WTC11 (cell line): ENCODE measurements around the gene CEACAM16. TPM values are rescaled to one million over a fixed set of nuclear protein-coding genes. Genes with fewer than 3 reads are reported as not detected.

Experiments
- ATAC-seq: fragments of 200-7000 bp; cut with Tn5 transposase; 2 replicates; pipeline ENCODE4 v1.10.0; 2021; ENCODE audit warnings: mild to moderate bottlenecking, moderate library complexity
- CTCF ChIA-PET: fragments of 300-600 bp; sonication (Branson Sonifier 250); formaldehyde crosslinking; loops from one replicate; lab custom pipeline; 2021; ENCODE audit warnings: antibody characterized with exemption; lab: Charles Lee
- POLR2A ChIA-PET: fragments of 350-600 bp; sonication (Branson Sonifier 250); formaldehyde crosslinking; loops from one replicate; lab custom pipeline; 2021; ENCODE audit warnings: antibody characterized with exemption; lab: Charles Lee
- DNase-seq: peaks from one replicate; pipeline ENCODE4 v3.0.0; 2021; ENCODE audit warnings: low spot score
- H3K27ac Mint-ChIP-seq: 2 replicates; pipeline ENCODE4 v1.8.0; 2021; ENCODE audit warnings: mixed read lengths
- H3K27me3 Mint-ChIP-seq: 2 replicates; pipeline ENCODE4 v1.8.0; 2021; ENCODE audit warnings: low read depth, mild to moderate bottlenecking, moderate library complexity, mixed read lengths
- H3K36me3 Mint-ChIP-seq: 2 replicates; pipeline ENCODE4 v1.8.0; 2021; ENCODE audit warnings: mixed read lengths
- H3K4me1 Mint-ChIP-seq: 2 replicates; pipeline ENCODE4 v1.8.0; 2022; ENCODE audit warnings: mixed read lengths
- H3K4me3 Mint-ChIP-seq: 2 replicates; pipeline ENCODE4 v1.8.0; 2021; ENCODE audit warnings: mild to moderate bottlenecking, moderate library complexity, mixed read lengths
- H3K9me3 Mint-ChIP-seq: 2 replicates; pipeline ENCODE4 v1.8.0; 2021; ENCODE audit warnings: mixed read lengths
- ATF1 ChIP-seq: sonication (generic); formaldehyde crosslinking; IDR thresholded peaks from 2 replicates; pipeline ENCODE4 v1.8.1; 2023; ENCODE audit warnings: mild to moderate bottlenecking, moderate library complexity, missing genetic modification reagents
- CREM ChIP-seq: sonication (generic); formaldehyde crosslinking; IDR thresholded peaks from 2 replicates; pipeline ENCODE4 v1.8.1; 2022; ENCODE audit warnings: mild to moderate bottlenecking, missing genetic modification reagents, moderate library complexity
- FOXP1 ChIP-seq: sonication (generic); formaldehyde crosslinking; IDR thresholded peaks from 2 replicates; pipeline ENCODE4 v1.8.0; 2022; ENCODE audit warnings: missing genetic modification reagents, mild to moderate bottlenecking, moderate library complexity, borderline replicate concordance
- GABPB1 ChIP-seq: sonication (generic); formaldehyde crosslinking; IDR thresholded peaks from 2 replicates; pipeline ENCODE4 v1.8.1; 2023; ENCODE audit warnings: mild to moderate bottlenecking, missing genetic modification reagents
- JUN ChIP-seq: sonication (generic); formaldehyde crosslinking; IDR thresholded peaks from 2 replicates; pipeline ENCODE4 v1.8.0; 2023; ENCODE audit warnings: mild to moderate bottlenecking, missing genetic modification reagents
- NFE2L1 ChIP-seq: sonication (generic); formaldehyde crosslinking; IDR thresholded peaks from 2 replicates; pipeline ENCODE4 v1.8.1; 2023; ENCODE audit warnings: missing genetic modification reagents
- PRRX2 ChIP-seq: fragments of 250-450 bp; sonication (Bioruptor Pico); IDR thresholded peaks from 2 replicates; pipeline ENCODE4 v1.8.0; 2021; ENCODE audit warnings: mild to moderate bottlenecking
- RELA ChIP-seq: sonication (generic); formaldehyde crosslinking; IDR thresholded peaks from 2 replicates; pipeline ENCODE4 v1.8.1; 2022; ENCODE audit warnings: missing genetic modification reagents, mild to moderate bottlenecking, borderline replicate concordance
- SP1 ChIP-seq: sonication (generic); formaldehyde crosslinking; conservative IDR thresholded peaks from 2 replicates; pipeline ENCODE4 v1.8.1; 2022; ENCODE audit warnings: missing genetic modification reagents
- TCF7 ChIP-seq: sonication (generic); formaldehyde crosslinking; IDR thresholded peaks from 2 replicates; pipeline ENCODE4 v1.8.0; 2022; ENCODE audit warnings: mild to moderate bottlenecking, low read depth, missing genetic modification reagents, moderate library complexity
- ZNF263 ChIP-seq: sonication (generic); formaldehyde crosslinking; IDR thresholded peaks from 2 replicates; pipeline ENCODE4 v1.8.1; 2022; ENCODE audit warnings: low read depth, mild to moderate bottlenecking, moderate library complexity, missing genetic modification reagents
- ZNF423 ChIP-seq: fragments of 250-450 bp; sonication (Bioruptor Pico); IDR thresholded peaks from 2 replicates; pipeline ENCODE4 v2.1.2; 2022; ENCODE audit warnings: mild to moderate bottlenecking, moderate library complexity
- total RNA-seq: library from RNA; stranded (reverse); gene quantifications from 3 replicates; pipeline ENCODE4 v1.2.3, GENCODE V29; 2021
- TF ChIP-seq, protein P1 (sequence below): sonication (generic); formaldehyde crosslinking; conservative IDR thresholded peaks from 2 replicates; pipeline ENCODE4 v1.8.1; 2022; ENCODE audit warnings: mild to moderate bottlenecking, missing genetic modification reagents
- TF ChIP-seq, protein P2 (sequence below): sonication (generic); formaldehyde crosslinking; IDR thresholded peaks from 2 replicates; pipeline ENCODE4 v1.8.1; 2022; ENCODE audit warnings: low read depth, mild to moderate bottlenecking, moderate library complexity, missing genetic modification reagents, borderline replicate concordance
- TF ChIP-seq, protein P3 (sequence below): sonication (generic); formaldehyde crosslinking; IDR thresholded peaks from 2 replicates; pipeline ENCODE4 v1.8.1; 2022; ENCODE audit warnings: mild to moderate bottlenecking, moderate library complexity, missing genetic modification reagents
- TF ChIP-seq, protein P4 (sequence below): sonication (generic); formaldehyde crosslinking; IDR thresholded peaks from 2 replicates; pipeline ENCODE4 v1.8.0; 2022; ENCODE audit warnings: mild to moderate bottlenecking, missing genetic modification reagents
- TF ChIP-seq, protein P5 (sequence below): sonication (generic); formaldehyde crosslinking; conservative IDR thresholded peaks from 2 replicates; pipeline ENCODE4 v1.8.1; 2023; ENCODE audit warnings: mild to moderate bottlenecking, low read depth, missing genetic modification reagents, moderate library complexity
- TF ChIP-seq, protein P6 (sequence below): sonication (generic); formaldehyde crosslinking; IDR thresholded peaks from 2 replicates; pipeline ENCODE4 v1.8.0; 2023; ENCODE audit warnings: mild to moderate bottlenecking, missing genetic modification reagents
- TF ChIP-seq, protein P7 (sequence below): sonication (generic); formaldehyde crosslinking; IDR thresholded peaks from 2 replicates; pipeline ENCODE4 v1.8.1; 2023; ENCODE audit warnings: mild to moderate bottlenecking, moderate library complexity, missing genetic modification reagents
- TF ChIP-seq, protein P8 (sequence below): sonication (generic); formaldehyde crosslinking; IDR thresholded peaks from 2 replicates; pipeline ENCODE4 v1.8.0; 2022; ENCODE audit warnings: missing genetic modification reagents

Gene CEACAM16
- total RNA-seq, 1 experiment from 2014 or later = not detected

DNA sequence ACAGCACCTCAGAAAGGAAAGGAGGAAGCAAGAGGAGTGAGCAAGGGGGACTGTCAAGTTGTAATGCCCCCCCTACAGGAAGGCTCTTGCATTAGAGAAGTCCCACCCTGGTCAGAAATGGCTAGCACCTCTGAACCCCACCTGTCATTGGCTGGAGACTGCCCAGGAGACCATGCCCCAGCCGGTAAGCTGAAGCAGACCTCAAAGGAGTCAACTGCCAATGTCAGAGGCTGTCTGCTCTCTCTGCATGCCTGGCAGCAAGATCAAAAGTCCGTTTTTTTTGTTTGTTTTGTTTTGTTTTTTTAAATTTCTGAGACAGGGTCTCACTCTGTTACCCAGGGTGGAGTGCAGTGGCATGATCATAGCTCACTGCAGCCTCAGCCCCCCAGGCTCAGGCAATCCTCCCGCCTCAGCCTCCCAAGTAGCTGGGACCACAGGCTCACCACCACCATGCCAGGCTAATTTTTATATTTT, 41.4 kb downstream of the CEACAM16 start (continued):
- TF ChIP-seq FOXP1 (CRISPR knock-in tag) = no peak
- no peak for TF ChIP-seq CREM (CRISPR knock-in tag)
- no peak for TF ChIP-seq ZNF263
- TF ChIP-seq, protein P1, sequence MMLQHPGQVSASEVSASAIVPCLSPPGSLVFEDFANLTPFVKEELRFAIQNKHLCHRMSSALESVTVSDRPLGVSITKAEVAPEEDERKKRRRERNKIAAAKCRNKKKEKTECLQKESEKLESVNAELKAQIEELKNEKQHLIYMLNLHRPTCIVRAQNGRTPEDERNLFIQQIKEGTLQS = no peak
- TF ChIP-seq, protein P2, sequence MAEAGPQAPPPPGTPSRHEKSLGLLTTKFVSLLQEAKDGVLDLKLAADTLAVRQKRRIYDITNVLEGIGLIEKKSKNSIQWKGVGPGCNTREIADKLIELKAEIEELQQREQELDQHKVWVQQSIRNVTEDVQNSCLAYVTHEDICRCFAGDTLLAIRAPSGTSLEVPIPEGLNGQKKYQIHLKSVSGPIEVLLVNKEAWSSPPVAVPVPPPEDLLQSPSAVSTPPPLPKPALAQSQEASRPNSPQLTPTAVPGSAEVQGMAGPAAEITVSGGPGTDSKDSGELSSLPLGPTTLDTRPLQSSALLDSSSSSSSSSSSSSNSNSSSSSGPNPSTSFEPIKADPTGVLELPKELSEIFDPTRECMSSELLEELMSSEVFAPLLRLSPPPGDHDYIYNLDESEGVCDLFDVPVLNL (CRISPR knock-in tag) = no peak
- no peak for TF ChIP-seq RELA (CRISPR knock-in tag)
- no peak for TF ChIP-seq ZNF423
- TF ChIP-seq, protein P3, sequence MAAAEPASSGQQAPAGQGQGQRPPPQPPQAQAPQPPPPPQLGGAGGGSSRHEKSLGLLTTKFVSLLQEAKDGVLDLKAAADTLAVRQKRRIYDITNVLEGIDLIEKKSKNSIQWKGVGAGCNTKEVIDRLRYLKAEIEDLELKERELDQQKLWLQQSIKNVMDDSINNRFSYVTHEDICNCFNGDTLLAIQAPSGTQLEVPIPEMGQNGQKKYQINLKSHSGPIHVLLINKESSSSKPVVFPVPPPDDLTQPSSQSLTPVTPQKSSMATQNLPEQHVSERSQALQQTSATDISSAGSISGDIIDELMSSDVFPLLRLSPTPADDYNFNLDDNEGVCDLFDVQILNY (CRISPR knock-in tag) = no peak
- no peak for TF ChIP-seq SP1
- TF ChIP-seq, protein P4, sequence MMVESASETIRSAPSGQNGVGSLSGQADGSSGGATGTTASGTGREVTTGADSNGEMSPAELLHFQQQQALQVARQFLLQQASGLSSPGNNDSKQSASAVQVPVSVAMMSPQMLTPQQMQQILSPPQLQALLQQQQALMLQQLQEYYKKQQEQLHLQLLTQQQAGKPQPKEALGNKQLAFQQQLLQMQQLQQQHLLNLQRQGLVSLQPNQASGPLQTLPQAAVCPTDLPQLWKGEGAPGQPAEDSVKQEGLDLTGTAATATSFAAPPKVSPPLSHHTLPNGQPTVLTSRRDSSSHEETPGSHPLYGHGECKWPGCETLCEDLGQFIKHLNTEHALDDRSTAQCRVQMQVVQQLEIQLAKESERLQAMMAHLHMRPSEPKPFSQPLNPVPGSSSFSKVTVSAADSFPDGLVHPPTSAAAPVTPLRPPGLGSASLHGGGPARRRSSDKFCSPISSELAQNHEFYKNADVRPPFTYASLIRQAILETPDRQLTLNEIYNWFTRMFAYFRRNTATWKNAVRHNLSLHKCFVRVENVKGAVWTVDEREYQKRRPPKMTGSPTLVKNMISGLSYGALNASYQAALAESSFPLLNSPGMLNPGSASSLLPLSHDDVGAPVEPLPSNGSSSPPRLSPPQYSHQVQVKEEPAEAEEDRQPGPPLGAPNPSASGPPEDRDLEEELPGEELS (CRISPR knock-in tag) = no peak

DNA sequence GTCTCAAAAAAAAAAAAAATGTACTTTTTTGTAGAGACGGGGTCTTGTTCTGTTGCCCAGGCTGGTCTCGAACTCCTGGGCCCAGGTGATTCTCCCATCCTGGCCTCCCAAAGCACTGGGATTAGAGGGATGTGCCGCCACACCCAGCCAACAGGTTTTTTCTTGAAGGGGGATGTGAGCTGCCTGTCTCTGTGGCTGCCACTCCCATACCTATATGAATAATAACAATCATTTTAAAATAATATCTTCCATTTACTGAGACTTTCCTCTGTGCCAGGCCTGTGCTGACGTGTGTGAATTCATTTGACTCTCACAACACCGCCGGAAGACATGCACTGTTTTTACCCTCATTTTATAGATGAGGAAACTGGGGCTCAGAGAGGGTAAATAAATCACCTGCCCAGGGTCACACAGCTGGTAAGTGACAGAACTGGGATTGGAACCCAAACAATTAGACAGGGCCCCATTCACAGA, 42.3 kb downstream of the CEACAM16 start:
- H3K27me3 Mint-ChIP-seq = peaks cover 31% of the 10 kb centered on the region
- peaks cover 17% of the 10 kb centered on the region for H3K4me1 Mint-ChIP-seq
- CTCF ChIA-PET = interaction anchor here (0.9 to 4.5 kb wide), 6 partner anchors 12 to 43 kb away, joined by 3 to 23 read pairs (median 5); no protein-coding TSS in a partner anchor
- H3K36me3 Mint-ChIP-seq = no peaks in the 10 kb centered on the region
- ATAC-seq (no peak), DNase-seq (no peak)
- no peaks in the 10 kb centered on the region for H3K9me3 Mint-ChIP-seq
- POLR2A ChIA-PET = interaction anchor here (0.8 kb wide), 1 partner anchor 13 kb away, joined by 3 read pairs; no protein-coding TSS in a partner anchor
- no peak overlapping the region for H3K4me3 Mint-ChIP-seq
- no peak overlapping the region for H3K27ac Mint-ChIP-seq
- TF ChIP-seq, protein P1 = no peak
- TF ChIP-seq PRRX2 (CRISPR knock-in tag) (no peak), GABPB1 (CRISPR knock-in tag) (no peak), CREM (CRISPR knock-in tag) (no peak), NFE2L1 (CRISPR knock-in tag) (no peak), ATF1 (CRISPR knock-in tag) (no peak), TCF7 (CRISPR knock-in tag) (no peak), JUN (no peak)
- TF ChIP-seq, protein P5, sequence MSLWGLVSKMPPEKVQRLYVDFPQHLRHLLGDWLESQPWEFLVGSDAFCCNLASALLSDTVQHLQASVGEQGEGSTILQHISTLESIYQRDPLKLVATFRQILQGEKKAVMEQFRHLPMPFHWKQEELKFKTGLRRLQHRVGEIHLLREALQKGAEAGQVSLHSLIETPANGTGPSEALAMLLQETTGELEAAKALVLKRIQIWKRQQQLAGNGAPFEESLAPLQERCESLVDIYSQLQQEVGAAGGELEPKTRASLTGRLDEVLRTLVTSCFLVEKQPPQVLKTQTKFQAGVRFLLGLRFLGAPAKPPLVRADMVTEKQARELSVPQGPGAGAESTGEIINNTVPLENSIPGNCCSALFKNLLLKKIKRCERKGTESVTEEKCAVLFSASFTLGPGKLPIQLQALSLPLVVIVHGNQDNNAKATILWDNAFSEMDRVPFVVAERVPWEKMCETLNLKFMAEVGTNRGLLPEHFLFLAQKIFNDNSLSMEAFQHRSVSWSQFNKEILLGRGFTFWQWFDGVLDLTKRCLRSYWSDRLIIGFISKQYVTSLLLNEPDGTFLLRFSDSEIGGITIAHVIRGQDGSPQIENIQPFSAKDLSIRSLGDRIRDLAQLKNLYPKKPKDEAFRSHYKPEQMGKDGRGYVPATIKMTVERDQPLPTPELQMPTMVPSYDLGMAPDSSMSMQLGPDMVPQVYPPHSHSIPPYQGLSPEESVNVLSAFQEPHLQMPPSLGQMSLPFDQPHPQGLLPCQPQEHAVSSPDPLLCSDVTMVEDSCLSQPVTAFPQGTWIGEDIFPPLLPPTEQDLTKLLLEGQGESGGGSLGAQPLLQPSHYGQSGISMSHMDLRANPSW (CRISPR knock-in tag) = no peak
- TF ChIP-seq, protein P6, sequence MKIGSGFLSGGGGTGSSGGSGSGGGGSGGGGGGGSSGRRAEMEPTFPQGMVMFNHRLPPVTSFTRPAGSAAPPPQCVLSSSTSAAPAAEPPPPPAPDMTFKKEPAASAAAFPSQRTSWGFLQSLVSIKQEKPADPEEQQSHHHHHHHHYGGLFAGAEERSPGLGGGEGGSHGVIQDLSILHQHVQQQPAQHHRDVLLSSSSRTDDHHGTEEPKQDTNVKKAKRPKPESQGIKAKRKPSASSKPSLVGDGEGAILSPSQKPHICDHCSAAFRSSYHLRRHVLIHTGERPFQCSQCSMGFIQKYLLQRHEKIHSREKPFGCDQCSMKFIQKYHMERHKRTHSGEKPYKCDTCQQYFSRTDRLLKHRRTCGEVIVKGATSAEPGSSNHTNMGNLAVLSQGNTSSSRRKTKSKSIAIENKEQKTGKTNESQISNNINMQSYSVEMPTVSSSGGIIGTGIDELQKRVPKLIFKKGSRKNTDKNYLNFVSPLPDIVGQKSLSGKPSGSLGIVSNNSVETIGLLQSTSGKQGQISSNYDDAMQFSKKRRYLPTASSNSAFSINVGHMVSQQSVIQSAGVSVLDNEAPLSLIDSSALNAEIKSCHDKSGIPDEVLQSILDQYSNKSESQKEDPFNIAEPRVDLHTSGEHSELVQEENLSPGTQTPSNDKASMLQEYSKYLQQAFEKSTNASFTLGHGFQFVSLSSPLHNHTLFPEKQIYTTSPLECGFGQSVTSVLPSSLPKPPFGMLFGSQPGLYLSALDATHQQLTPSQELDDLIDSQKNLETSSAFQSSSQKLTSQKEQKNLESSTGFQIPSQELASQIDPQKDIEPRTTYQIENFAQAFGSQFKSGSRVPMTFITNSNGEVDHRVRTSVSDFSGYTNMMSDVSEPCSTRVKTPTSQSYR (CRISPR knock-in tag) = no peak
- TF ChIP-seq, protein P7, sequence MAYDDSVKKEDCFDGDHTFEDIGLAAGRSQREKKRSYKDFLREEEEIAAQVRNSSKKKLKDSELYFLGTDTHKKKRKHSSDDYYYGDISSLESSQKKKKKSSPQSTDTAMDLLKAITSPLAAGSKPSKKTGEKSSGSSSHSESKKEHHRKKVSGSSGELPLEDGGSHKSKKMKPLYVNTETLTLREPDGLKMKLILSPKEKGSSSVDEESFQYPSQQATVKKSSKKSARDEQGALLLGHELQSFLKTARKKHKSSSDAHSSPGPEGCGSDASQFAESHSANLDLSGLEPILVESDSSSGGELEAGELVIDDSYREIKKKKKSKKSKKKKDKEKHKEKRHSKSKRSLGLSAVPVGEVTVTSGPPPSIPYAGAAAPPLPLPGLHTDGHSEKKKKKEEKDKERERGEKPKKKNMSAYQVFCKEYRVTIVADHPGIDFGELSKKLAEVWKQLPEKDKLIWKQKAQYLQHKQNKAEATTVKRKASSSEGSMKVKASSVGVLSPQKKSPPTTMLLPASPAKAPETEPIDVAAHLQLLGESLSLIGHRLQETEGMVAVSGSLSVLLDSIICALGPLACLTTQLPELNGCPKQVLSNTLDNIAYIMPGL (CRISPR knock-in tag) = no peak
- TF ChIP-seq, protein P8, sequence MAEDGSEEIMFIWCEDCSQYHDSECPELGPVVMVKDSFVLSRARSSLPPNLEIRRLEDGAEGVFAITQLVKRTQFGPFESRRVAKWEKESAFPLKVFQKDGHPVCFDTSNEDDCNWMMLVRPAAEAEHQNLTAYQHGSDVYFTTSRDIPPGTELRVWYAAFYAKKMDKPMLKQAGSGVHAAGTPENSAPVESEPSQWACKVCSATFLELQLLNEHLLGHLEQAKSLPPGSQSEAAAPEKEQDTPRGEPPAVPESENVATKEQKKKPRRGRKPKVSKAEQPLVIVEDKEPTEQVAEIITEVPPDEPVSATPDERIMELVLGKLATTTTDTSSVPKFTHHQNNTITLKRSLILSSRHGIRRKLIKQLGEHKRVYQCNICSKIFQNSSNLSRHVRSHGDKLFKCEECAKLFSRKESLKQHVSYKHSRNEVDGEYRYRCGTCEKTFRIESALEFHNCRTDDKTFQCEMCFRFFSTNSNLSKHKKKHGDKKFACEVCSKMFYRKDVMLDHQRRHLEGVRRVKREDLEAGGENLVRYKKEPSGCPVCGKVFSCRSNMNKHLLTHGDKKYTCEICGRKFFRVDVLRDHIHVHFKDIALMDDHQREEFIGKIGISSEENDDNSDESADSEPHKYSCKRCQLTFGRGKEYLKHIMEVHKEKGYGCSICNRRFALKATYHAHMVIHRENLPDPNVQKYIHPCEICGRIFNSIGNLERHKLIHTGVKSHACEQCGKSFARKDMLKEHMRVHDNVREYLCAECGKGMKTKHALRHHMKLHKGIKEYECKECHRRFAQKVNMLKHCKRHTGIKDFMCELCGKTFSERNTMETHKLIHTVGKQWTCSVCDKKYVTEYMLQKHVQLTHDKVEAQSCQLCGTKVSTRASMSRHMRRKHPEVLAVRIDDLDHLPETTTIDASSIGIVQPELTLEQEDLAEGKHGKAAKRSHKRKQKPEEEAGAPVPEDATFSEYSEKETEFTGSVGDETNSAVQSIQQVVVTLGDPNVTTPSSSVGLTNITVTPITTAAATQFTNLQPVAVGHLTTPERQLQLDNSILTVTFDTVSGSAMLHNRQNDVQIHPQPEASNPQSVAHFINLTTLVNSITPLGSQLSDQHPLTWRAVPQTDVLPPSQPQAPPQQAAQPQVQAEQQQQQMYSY = no peak
